Measurements from ENCODE around the gene DPPA2. TPM values are rescaled to one million over a fixed set of nuclear protein-coding genes. Genes with fewer than 3 reads are reported as not detected.

Gene DPPA2
- total RNA-seq, 4 donors from 2014 or later, result not detected

GRCh38 chr3:109346099-109346498, 29.8 kb upstream of the DPPA2 start:
- no peaks in the 10 kb centered on the region for H3K27me3 ChIP-seq
- H3K9me3 ChIP-seq, result no peaks in the 10 kb centered on the region
- intact Hi-C loops (cut with DNase I; ENCODE audit: low total_unique reads), result no loop called here
- H3K36me3 ChIP-seq, result no peaks in the 10 kb centered on the region
- DNase-seq, result no peak
- TF ChIP-seq POLR2A (IDR thresholded peaks at IDR 0.05), result no peak
- TF ChIP-seq, protein P1, sequence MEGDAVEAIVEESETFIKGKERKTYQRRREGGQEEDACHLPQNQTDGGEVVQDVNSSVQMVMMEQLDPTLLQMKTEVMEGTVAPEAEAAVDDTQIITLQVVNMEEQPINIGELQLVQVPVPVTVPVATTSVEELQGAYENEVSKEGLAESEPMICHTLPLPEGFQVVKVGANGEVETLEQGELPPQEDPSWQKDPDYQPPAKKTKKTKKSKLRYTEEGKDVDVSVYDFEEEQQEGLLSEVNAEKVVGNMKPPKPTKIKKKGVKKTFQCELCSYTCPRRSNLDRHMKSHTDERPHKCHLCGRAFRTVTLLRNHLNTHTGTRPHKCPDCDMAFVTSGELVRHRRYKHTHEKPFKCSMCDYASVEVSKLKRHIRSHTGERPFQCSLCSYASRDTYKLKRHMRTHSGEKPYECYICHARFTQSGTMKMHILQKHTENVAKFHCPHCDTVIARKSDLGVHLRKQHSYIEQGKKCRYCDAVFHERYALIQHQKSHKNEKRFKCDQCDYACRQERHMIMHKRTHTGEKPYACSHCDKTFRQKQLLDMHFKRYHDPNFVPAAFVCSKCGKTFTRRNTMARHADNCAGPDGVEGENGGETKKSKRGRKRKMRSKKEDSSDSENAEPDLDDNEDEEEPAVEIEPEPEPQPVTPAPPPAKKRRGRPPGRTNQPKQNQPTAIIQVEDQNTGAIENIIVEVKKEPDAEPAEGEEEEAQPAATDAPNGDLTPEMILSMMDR (IDR thresholded peaks at IDR 0.05), result no peak
- no peaks in the 10 kb centered on the region for H3K4me1 ChIP-seq
- no peak overlapping the region for H3K4me3 ChIP-seq
- no peak overlapping the region for H3K27ac ChIP-seq

DNA sequence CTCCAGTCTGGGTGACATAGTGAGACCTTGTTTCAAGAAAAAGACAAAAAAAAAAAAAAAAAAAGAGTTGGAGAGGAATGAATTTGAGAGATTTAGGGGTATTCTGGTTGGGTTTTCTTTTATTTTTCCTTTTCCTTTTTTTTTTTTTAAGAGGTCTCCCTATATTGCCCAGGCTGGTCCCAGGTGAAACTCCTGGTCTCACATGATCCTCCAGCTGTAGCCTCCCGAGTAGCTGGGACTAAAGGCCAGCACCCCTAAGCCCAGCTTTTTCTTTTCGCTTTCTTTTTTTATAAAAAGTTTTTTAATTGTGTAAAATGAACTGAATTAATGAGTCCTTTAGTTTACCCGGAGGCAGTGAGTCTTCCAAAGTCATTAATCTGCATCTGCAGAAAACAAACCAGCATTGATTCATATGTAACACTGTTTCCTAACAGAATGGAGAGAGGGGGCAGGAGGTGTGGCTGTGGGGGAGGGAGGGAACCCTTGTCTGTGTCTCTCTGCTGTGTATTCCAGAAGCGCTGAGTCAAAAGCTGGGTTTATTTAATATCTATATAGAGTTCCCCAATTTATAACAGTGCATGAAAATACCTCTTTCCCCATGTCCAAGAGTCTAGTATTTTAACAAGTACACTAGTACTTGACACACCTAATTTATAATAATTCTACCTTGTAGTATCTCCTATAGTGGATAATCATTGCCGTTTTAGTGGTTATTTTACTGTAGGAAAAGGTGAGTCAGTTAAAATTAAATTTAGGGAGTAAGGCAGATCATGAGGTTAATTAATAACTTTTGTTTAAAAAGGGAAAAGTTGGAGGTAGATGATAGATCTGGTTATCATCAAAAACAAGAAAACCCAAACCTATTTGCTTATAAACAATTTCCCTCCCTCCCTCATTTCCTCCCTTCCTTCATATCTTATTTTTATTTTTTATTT, 23.7 kb upstream of the DPPA2 start:
- intact Hi-C loops (cut with DNase I; ENCODE audit: low total_unique reads), result no loop called here
- Histone ChIP-seq H3K36me3 (no peaks in the 10 kb centered on the region), H3K9me3 (no peaks in the 10 kb centered on the region), H3K27me3 (no peaks in the 10 kb centered on the region), H3K4me1 (no peaks in the 10 kb centered on the region), H3K27ac (no peak overlapping the region), H3K4me3 (no peak overlapping the region)
- no peak for TF ChIP-seq POLR2A (IDR thresholded peaks at IDR 0.05)
- TF ChIP-seq, protein P1 (IDR thresholded peaks at IDR 0.05), result no peak
- DNase-seq, result no peak

DNA sequence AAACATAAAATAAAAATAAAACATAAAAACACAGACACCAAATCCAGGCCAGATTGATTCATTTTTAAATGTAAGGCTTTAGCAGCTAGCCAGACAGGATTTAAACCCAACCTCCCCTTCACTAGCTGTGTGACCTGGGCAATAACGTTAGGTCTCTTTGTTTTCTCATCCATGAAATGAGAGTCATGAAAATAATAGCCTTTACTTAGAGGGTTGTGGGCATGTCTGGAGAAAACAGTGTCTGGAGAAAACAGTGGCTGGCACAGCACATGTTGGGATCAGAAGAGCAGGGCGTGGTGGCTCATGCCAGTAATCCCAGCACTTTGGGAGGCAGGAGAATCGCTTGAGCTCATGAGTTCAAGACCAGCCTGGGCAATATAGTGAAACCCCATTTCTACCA, 22.9 kb upstream of the DPPA2 start:
- intact Hi-C loops (cut with DNase I; ENCODE audit: low total_unique reads), result no loop called here
- TF ChIP-seq, protein P1 (IDR thresholded peaks at IDR 0.05), result no peak
- TF ChIP-seq POLR2A (IDR thresholded peaks at IDR 0.05), result no peak
- H3K4me3 ChIP-seq, result no peak overlapping the region
- no peaks in the 10 kb centered on the region for H3K27me3 ChIP-seq
- H3K9me3 ChIP-seq, result no peaks in the 10 kb centered on the region
- H3K4me1 ChIP-seq, result no peaks in the 10 kb centered on the region
- DNase-seq, result no peak
- H3K27ac ChIP-seq, result no peak overlapping the region
- no peaks in the 10 kb centered on the region for H3K36me3 ChIP-seq

- H3K27ac ChIP-seq, result no peak overlapping the region
- H3K4me3 ChIP-seq, result no peak overlapping the region
- intact Hi-C loops (cut with DNase I; ENCODE audit: low total_unique reads), result no loop called here
- no peaks in the 10 kb centered on the region for H3K9me3 ChIP-seq
- no peaks in the 10 kb centered on the region for H3K27me3 ChIP-seq
- TF ChIP-seq, protein P1 (IDR thresholded peaks at IDR 0.05), result no peak
- TF ChIP-seq POLR2A (IDR thresholded peaks at IDR 0.05), result no peak
- no peaks in the 10 kb centered on the region for H3K4me1 ChIP-seq
- no peaks in the 10 kb centered on the region for H3K36me3 ChIP-seq
- no peak for DNase-seq
These were observed 22.0 kb upstream of the DPPA2 start for GRCh38 chr3:109338322-109338721.

GRCh38 chr3:109337393-109337792, 21.1 kb upstream of the DPPA2 start, which contains the start of gene DPPA4:
Gene DPPA4 (minus strand): TSS chr3:109337546. CDS start chr3:109337517, 29 bp downstream.
- Histone ChIP-seq H3K36me3 (no peaks in the 10 kb centered on the region), H3K27me3 (no peaks in the 10 kb centered on the region), H3K9me3 (no peaks in the 10 kb centered on the region), H3K27ac (no peak within 1 kb of the TSS), H3K4me3 (no peak within 1 kb of the TSS), H3K4me1 (no peaks in the 10 kb centered on the region)
- no peak for DNase-seq
- TF ChIP-seq POLR2A (IDR thresholded peaks at IDR 0.05), result no peak
- TF ChIP-seq, protein P1 (IDR thresholded peaks at IDR 0.05), result no peak
- intact Hi-C loops (cut with DNase I; ENCODE audit: low total_unique reads), result no loop called here
